NK-92 (cell line): Measurements from ENCODE around the gene STX1A.
"Not testable (repeated sequence)": the region's sequence is repeated elsewhere in the genome, so short reads cannot be mapped to it uniquely, and the experiment has no call there.

Experiments
- DNase-seq: peaks from one replicate; lab custom pipeline; 2025; ENCODE audit not compliant: unreplicated experiment; lab: John Stamatoyannopoulos, UW

STX1A gene

DNA sequence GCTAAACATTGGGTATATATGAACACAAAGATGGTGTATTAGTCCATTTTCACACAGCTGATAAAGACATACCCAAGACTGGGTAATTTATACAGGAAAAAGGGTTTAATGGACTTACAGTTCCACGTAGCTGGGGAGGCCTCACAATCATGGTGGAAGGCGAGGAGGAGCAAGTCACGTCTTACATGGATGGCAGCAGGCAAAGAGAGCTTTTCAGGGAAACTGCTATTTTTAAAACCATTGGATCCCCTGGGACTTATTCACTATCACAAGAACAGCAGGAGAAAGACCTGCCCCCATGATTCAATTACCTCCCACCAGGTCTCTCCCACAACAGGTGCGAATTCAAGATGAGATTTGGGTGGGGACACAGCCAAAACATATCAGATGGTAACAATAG, 64.2 kb downstream of the STX1A start:
- not testable (repeated sequence) for DNase-seq

DNA sequence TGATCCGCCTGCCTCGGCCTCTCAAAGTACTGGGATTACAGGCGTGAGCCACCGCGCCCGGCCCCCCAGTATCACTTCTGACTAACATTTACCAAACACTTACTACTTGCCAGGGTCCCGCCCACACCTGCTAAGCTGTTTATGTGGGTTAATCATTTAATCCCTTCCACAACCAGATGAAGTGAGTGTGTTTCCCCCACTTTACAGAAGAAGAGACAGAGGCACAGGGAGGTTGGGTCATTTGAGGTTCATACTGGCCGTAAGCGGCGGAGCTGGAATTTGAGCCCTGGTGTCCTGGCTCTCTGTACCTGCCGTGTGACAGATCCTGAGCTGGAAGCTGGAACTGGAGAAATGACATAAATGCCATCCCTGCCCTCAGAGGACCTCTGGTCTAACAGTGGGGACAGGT, 66.9 kb downstream of the STX1A start:
- no peak for DNase-seq

DNA sequence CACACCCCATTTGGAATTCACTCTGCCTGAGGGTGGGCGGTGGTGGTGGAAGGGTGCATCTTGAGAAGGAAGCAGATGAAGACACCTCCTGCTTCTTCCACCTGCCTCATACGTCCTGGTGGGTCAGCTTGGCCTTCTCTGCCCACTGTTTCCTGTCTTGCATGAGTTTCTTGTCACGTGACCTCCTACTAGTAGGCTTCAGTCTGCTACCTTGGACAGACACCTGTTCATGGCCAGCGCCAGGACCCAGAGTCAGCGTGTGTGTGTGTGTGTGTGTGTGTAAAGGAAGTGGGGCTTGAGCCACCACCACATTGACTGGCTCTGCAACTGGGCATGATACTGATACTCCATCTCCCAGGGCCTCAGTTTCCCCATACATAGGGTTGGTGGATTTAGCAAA, 68.9 kb downstream of the STX1A start:
- DNase-seq = no peak

DNA sequence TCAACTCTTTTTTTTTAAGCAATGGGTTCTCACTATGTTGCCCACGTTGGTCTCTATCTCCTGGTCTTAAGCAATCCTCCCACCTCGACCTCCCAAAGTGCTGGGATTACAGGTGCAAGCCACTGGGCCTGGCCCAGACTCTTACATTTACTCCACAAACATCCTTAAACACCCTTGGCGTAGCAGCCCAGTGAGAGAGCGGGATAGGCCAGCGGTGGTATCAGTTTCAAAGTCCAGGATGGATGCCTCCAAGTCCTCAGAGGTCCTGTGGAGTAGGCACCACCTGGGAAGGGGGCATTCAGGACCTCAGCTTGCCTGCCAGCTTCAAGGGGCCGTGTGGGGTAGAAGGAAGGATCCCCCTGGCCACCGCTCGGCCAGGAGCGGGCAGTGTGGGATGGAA, 69.9 kb downstream of the STX1A start:
- DNase-seq = no peak
